ENCODE data around the gene RNF213.
A peak's percentile ranks its signal among the peaks of the same experiment; 100 is the strongest.

The RNF213 gene

GRCh38 chr17:80220054-80220735, 40.5 kb upstream of the RNF213 start, which contains the start of the genes SGSH and SLC26A11 (continued):
- TF ChIP-seq ZNF571 (tag by site-specific recombination; IDR thresholded peaks at IDR 0.05), result no peak
- peak; percentile 65; the same call in 1 of the 2 replicates for TF ChIP-seq SP3 (tag by site-specific recombination; IDR thresholded peaks at IDR 0.05)
- TF ChIP-seq ZNF280D (tag by site-specific recombination; IDR thresholded peaks at IDR 0.05), result no peak
- 0 out of 2 replicates have a peak, but pooled peaks have one; percentile 21 for TF ChIP-seq ZFP37 (tag by site-specific recombination; IDR thresholded peaks at IDR 0.05)
- TF ChIP-seq ZNF148 (tag by site-specific recombination; IDR thresholded peaks at IDR 0.05; ENCODE audit: borderline replicate concordance), result no peak
- no peak for TF ChIP-seq ZNF169 (tag by site-specific recombination; IDR thresholded peaks at IDR 0.05)
- TF ChIP-seq ZNF670 (tag by site-specific recombination; IDR thresholded peaks at IDR 0.05; ENCODE audit: low read depth), result no peak
- TF ChIP-seq ZNF664 (tag by site-specific recombination; IDR thresholded peaks at IDR 0.05), result no peak
- TF ChIP-seq ZNF626 (tag by site-specific recombination; IDR thresholded peaks at IDR 0.05), result no peak
- TF ChIP-seq ZNF366 (tag by site-specific recombination; conservative IDR thresholded peaks at IDR 0.05), result no peak
- no peak for TF ChIP-seq ZNF791 (tag by site-specific recombination; IDR thresholded peaks at IDR 0.05)
- no peak for TF ChIP-seq ZNF184 (tag by site-specific recombination; IDR thresholded peaks at IDR 0.05)
- 0 out of 2 replicates have a peak, but pooled peaks have one; percentile 78 for TF ChIP-seq ZBTB48 (tag by site-specific recombination; IDR thresholded peaks at IDR 0.05)
- no peak for TF ChIP-seq ZNF747 (tag by site-specific recombination; IDR thresholded peaks at IDR 0.05)
- TF ChIP-seq PRDM6 (tag by site-specific recombination; IDR thresholded peaks at IDR 0.05), result no peak
- peak; percentile 81 for TF ChIP-seq ZBTB7A (tag by site-specific recombination; IDR thresholded peaks at IDR 0.05; ENCODE audit: low read depth)
- peak; percentile 78 for TF ChIP-seq YY1 (tag by site-specific recombination; IDR thresholded peaks at IDR 0.05)
- no peak for TF ChIP-seq ZNF560 (tag by site-specific recombination; IDR thresholded peaks at IDR 0.05; ENCODE audit: borderline replicate concordance)
- TF ChIP-seq ZNF174 (tag by site-specific recombination; IDR thresholded peaks at IDR 0.05), result no peak
- no peak for TF ChIP-seq ZNF394 (tag by site-specific recombination; IDR thresholded peaks at IDR 0.05; ENCODE audit: borderline replicate concordance)
- no peak for TF ChIP-seq GLI4 (tag by site-specific recombination; IDR thresholded peaks at IDR 0.05)
- TF ChIP-seq ZNF488 (tag by site-specific recombination; IDR thresholded peaks at IDR 0.05), result no peak
- no peak for TF ChIP-seq ZNF10 (tag by site-specific recombination; IDR thresholded peaks at IDR 0.05)
- peak; percentile 95 for TF ChIP-seq ZBTB26 (tag by site-specific recombination; optimal IDR thresholded peaks at IDR 0.05)
- no peak for TF ChIP-seq HOXD13 (CRISPR knock-in tag; IDR thresholded peaks at IDR 0.05; ENCODE audit: borderline replicate concordance)
- TF ChIP-seq BCL11A (tag by site-specific recombination; IDR thresholded peaks at IDR 0.05; ENCODE audit: low read depth), result peak; percentile 59; the same call in 1 of the 2 replicates
- no peak for TF ChIP-seq ZBTB44 (tag by site-specific recombination; IDR thresholded peaks at IDR 0.05)
- no peak for TF ChIP-seq OSR2 (tag by site-specific recombination; IDR thresholded peaks at IDR 0.05)
- no peak for TF ChIP-seq SETDB1 (IDR thresholded peaks at IDR 0.05; ENCODE audit: insufficient read length, low read length)

Measured in HEK293 (cell line).